B cell (primary cell): ENCODE data around the gene SLC4A2. TPM values are rescaled to one million over a fixed set of nuclear protein-coding genes. Genes with fewer than 3 reads are reported as not detected.

Experiments
- ATAC-seq: fragments of 200-7000 bp; cut with Tn5 transposase; one replicate; pipeline ENCODE4 v1.10.0; 2021; ENCODE audit warnings: low read depth, mild to moderate bottlenecking, moderate number of reproducible peaks, moderate library complexity
- CTCF ChIA-PET: fragments of 350-600 bp; sonication (Branson Sonifier 250); formaldehyde crosslinking; loops from one replicate; lab custom pipeline; 2021; ENCODE audit warnings: antibody characterized with exemption, inconsistent platforms; lab: Charles Lee
- POLR2A ChIA-PET: fragments of 350-600 bp; sonication (Branson Sonifier 250); formaldehyde crosslinking; loops from one replicate; lab custom pipeline; 2021; ENCODE audit warnings: antibody characterized with exemption; lab: Charles Lee
- DNase-seq: peaks from one replicate; pipeline ENCODE4 v3.0.0; 2013
- H2AFZ ChIP-seq: 2 replicates; pipeline ENCODE4 v1.6.1; 2012; ENCODE audit warnings: mild to moderate bottlenecking, low read depth, low read length; ENCODE audit not compliant: insufficient read depth, poor library complexity, severe bottlenecking
- H3K27ac ChIP-seq, 2 donors: 1 replicate in 1 of 2; 2 replicates in 1 of 2; pipeline ENCODE4 v1.5.1; 2012 to 2013; ENCODE audit warnings: low read length in 2 of 2, mild to moderate bottlenecking in 2 of 2, moderate library complexity in 1 of 2
- H3K27me3 ChIP-seq, 4 experiments: fragments of 200-600 bp in 1 of 4; sonication (generic) in 1 of 4; replicated peaks in 1 of 4; 1 replicate in 2 of 4; 2 replicates in 2 of 4; pipeline versions ENCODE4 v1.6.1 to v1.7.0; 2013 to 2016; ENCODE audit warnings: low read length in 3 of 4, mild to moderate bottlenecking in 2 of 4, mixed read lengths in 1 of 4, moderate library complexity in 1 of 4; ENCODE audit not compliant: insufficient read depth in 4 of 4, control insufficient read depth in 3 of 4; ENCODE audit errors: control extremely low read depth in 1 of 4
- H3K36me3 ChIP-seq, 2 experiments: replicated peaks in 1 of 2; 1 replicate in 1 of 2; 2 replicates in 1 of 2; pipeline versions ENCODE4 v1.6.1 to v1.7.1; 2013; ENCODE audit warnings: low read length in 1 of 2; ENCODE audit not compliant: insufficient read depth in 2 of 2, control insufficient read depth in 1 of 2; ENCODE audit errors: control extremely low read depth in 1 of 2, extremely low read depth in 1 of 2
- H3K4me1 ChIP-seq, 2 donors: fragments of 200-600 bp in 1 of 2; sonication (generic) in 1 of 2; 1 replicate in 1 of 2; 2 replicates in 1 of 2; pipeline versions ENCODE4 v1.5.1 to v1.6.1; 2013 to 2017; ENCODE audit warnings: low read length in 2 of 2; ENCODE audit not compliant: control insufficient read depth in 2 of 2, insufficient read depth in 2 of 2
- H3K4me2 ChIP-seq: replicated peaks from 2 replicates; pipeline ENCODE3; 2012; ENCODE audit warnings: mild to moderate bottlenecking, low read depth, low read length; ENCODE audit not compliant: poor library complexity, severe bottlenecking
- H3K4me3 ChIP-seq, 5 experiments: fragments of 200-600 bp in 1 of 5; sonication (generic) in 1 of 5; 1 replicate in 3 of 5; 2 replicates in 2 of 5; pipeline versions ENCODE4 v1.5.1 to v1.7.0; 2011 to 2016; ENCODE audit warnings: low read length in 4 of 5, mild to moderate bottlenecking in 4 of 5, low read depth in 2 of 5, control low read depth in 1 of 5, moderate library complexity in 1 of 5; ENCODE audit not compliant: insufficient read depth in 1 of 5; ENCODE audit errors: control extremely low read depth in 1 of 5, extremely low read depth in 1 of 5
- H3K79me2 ChIP-seq: fragments of 200-600 bp; sonication (generic); one replicate; pipeline ENCODE4 v1.6.0; 2016; ENCODE audit warnings: low read length; ENCODE audit not compliant: control insufficient read depth, insufficient read depth
- H3K9ac ChIP-seq: fragments of 200-600 bp; sonication (generic); 2 replicates; pipeline ENCODE4 v1.6.1; 2017; ENCODE audit warnings: mild to moderate bottlenecking, low read length, moderate library complexity
- H3K9me3 ChIP-seq, 3 donors: one replicate each; pipeline versions ENCODE4 v1.6.1 to v1.7.1; 2013; ENCODE audit warnings: low read length in 2 of 3; ENCODE audit not compliant: control insufficient read depth in 2 of 3, insufficient read depth in 1 of 3; ENCODE audit errors: control extremely low read depth in 1 of 3
- H4K20me1 ChIP-seq: 2 replicates; pipeline ENCODE4 v1.6.0; 2012; ENCODE audit warnings: mild to moderate bottlenecking, low read length; ENCODE audit not compliant: insufficient read depth, control insufficient read depth, poor library complexity, severe bottlenecking
- H3K27ac Mint-ChIP-seq: one replicate; pipeline ENCODE4 v1.8.0; 2021; ENCODE audit warnings: mixed read lengths
- H3K27me3 Mint-ChIP-seq: one replicate; pipeline ENCODE4 v1.8.0; 2021; ENCODE audit warnings: mixed read lengths
- H3K4me1 Mint-ChIP-seq: one replicate; pipeline ENCODE4 v1.8.0; 2021; ENCODE audit warnings: mixed read lengths
- H3K4me3 Mint-ChIP-seq: one replicate; pipeline ENCODE4 v1.8.0; 2021; ENCODE audit warnings: mixed read lengths
- H3K9me3 Mint-ChIP-seq: one replicate; pipeline ENCODE4 v1.8.0; 2022; ENCODE audit warnings: mixed read lengths; ENCODE audit not compliant: insufficient read depth
- EZH2 ChIP-seq: IDR thresholded peaks from 2 replicates; pipeline ENCODE4 v1.6.1; 2012; ENCODE audit warnings: borderline replicate concordance, low read depth, mild to moderate bottlenecking, moderate library complexity, low read length; ENCODE audit not compliant: insufficient read depth, poor library complexity, severe bottlenecking
- WGBS: methylation state at CpG from one replicate; pipeline ENCODE4 v1.1.5; 2013; ENCODE audit warnings: missing lambda C conversion rate; ENCODE audit not compliant: insufficient coverage; 5-methylcytosine and 5-hydroxymethylcytosine counted together
- intact Hi-C: fragments of 100-400 bp; cut with micrococcal nuclease; formaldehyde crosslinking; loops from one replicate; pipeline ENCODE4 v1.10.0; 2022
- polyA plus RNA-seq: library from polyadenylated mRNA; depleted of rRNA; stranded (reverse); fragments of >200 nt; gene quantifications from 2 replicates; pipeline ENCODE4 v1.2.3, GENCODE V29; 2012
- total RNA-seq, 2 donors: library from RNA; stranded (reverse); fragments of 120-200 nt in 1 of 2; gene quantifications; 1 replicate in 1 of 2; 2 replicates in 1 of 2; pipeline versions ENCODE4 v1.2.3 to v1.2.4, GENCODE V29; 2013 to 2022
- TF ChIP-seq, protein P1 (sequence below): fragments of 200-600 bp; IDR thresholded peaks from one replicate; pipeline ENCODE4 v1.8.0; 2022; ENCODE audit warnings: antibody characterized with exemption, mild to moderate bottlenecking

SLC4A2 gene
- total and polyA plus RNA-seq, 2 donors (not counting 1 experiment from before 2014, with no cell fraction given): 82.8 to 113 TPM

DNA sequence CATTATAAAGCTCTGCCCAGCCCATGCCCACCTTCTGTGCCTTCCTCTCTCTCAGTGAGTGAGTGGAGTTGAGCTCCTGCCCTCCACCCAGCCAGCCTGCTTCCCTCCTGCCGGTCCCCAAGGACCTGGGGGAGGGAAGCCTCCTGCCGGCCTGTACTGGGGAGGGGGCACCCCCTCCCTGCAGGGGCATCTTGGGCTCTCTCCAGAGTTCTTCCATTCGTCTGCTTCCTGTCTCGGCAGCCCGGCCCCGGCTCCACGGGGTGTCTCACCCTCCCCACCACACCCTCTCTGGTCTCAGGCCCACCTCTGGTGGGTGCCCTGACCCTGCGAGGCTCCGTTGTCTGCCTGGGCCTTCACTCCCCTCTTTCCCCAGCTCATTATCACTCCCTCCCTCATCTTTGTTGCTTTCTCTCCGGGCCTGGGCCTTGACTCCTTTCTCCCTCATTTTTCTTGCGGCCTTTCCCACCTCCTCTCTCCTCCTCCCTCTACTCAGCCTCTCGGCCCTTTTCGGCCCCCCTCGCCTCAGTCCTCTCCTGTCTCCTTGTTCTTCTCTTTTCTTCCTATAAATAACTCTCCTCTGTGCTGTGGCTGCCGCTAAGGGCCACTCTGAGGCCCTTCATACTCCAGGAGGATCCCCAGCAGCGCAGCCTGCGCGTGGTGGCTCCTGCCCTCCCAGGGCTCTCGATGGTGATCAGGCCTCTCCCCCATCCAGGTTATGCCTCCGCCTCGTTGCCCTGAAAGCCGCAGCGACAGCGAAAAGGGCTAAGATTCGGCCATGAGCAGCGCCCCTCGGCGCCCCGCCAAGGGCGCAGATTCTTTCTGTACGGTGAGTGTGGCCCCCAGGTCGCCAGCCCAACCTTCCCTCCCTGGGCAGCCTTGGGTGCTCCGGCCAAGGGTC, 2.1 kb downstream of the SLC4A2 start:
- Histone ChIP-seq H3K4me3 (no peak overlapping the region), H2AFZ (no peak overlapping the region), H3K4me1 (peaks cover 23 to 40% of the 10 kb centered on the region in 2 donors), H3K79me2 (peaks cover 37% of the 10 kb centered on the region), H3K36me3 (peaks cover 0 to 17% of the 10 kb centered on the region in 2 experiments), H4K20me1 (peaks cover 32% of the 10 kb centered on the region), H3K27me3 (no peaks in the 10 kb centered on the region), H3K27ac (no peak overlapping the region), H3K9ac (no peak overlapping the region), H3K9me3 (no peaks in the 10 kb centered on the region), H3K4me2 (peak overlapping the region; percentile 100)
- ChIA-PET CTCF (interaction anchor here (1.2 to 2.2 kb wide), 3 partner anchors 23 to 51 kb away, joined by 3 to 4 read pairs (median 4); no protein-coding TSS in a partner anchor), POLR2A (interaction anchor here (0.7 kb wide), 1 partner anchor 105 kb away, joined by 3 read pairs; no protein-coding TSS in a partner anchor)
- WGBS: 89% methylated on average over 31 of the region's 33 CpGs
- no peak for DNase-seq
- no peak for TF ChIP-seq EZH2
- TF ChIP-seq, protein P1, sequence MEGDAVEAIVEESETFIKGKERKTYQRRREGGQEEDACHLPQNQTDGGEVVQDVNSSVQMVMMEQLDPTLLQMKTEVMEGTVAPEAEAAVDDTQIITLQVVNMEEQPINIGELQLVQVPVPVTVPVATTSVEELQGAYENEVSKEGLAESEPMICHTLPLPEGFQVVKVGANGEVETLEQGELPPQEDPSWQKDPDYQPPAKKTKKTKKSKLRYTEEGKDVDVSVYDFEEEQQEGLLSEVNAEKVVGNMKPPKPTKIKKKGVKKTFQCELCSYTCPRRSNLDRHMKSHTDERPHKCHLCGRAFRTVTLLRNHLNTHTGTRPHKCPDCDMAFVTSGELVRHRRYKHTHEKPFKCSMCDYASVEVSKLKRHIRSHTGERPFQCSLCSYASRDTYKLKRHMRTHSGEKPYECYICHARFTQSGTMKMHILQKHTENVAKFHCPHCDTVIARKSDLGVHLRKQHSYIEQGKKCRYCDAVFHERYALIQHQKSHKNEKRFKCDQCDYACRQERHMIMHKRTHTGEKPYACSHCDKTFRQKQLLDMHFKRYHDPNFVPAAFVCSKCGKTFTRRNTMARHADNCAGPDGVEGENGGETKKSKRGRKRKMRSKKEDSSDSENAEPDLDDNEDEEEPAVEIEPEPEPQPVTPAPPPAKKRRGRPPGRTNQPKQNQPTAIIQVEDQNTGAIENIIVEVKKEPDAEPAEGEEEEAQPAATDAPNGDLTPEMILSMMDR: no peak
- no peak for ATAC-seq
- peak overlapping the region; percentile 57 for H3K4me3 Mint-ChIP-seq
- peaks cover 36% of the 10 kb centered on the region for H3K4me1 Mint-ChIP-seq
- H3K27me3 Mint-ChIP-seq: no peaks in the 10 kb centered on the region
- H3K27ac Mint-ChIP-seq: no peak overlapping the region
- intact Hi-C loops: no loop called here
- no peaks in the 10 kb centered on the region for H3K9me3 Mint-ChIP-seq

DNA sequence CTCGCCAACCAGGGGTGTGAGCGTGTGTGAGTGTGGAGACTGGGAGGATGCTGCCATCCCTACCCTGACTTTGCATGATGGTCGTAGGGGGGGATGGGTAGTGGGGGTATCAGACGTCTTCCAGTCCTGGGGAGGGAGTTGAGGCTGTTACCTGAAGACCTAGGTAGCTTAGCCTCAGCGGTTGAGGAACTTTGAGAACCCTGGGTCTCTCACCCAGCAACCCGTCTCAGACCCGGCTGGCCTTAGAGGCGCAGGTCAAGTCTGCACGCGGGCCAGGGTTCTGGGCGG, 2.7 kb downstream of the SLC4A2 start:
- POLR2A ChIA-PET: no interaction called here
- H3K27me3 Mint-ChIP-seq: no peaks in the 10 kb centered on the region
- H3K27ac Mint-ChIP-seq: no peak overlapping the region
- Histone ChIP-seq H3K9me3 (no peaks in the 10 kb centered on the region), H3K4me2 (no peak overlapping the region), H2AFZ (no peak overlapping the region), H3K9ac (no peak overlapping the region), H3K27ac (no peak overlapping the region), H3K27me3 (no peaks in the 10 kb centered on the region), H3K4me3 (no peak overlapping the region), H4K20me1 (peaks cover 32% of the 10 kb centered on the region), H3K4me1 (peaks cover 20 to 35% of the 10 kb centered on the region in 2 donors), H3K36me3 (peaks cover 0 to 17% of the 10 kb centered on the region in 2 experiments), H3K79me2 (peaks cover 36% of the 10 kb centered on the region)
- ATAC-seq (no peak), DNase-seq (no peak)
- whole genome bisulfite sequencing: 99% methylated on average over 8 of the region's 11 CpGs
- TF ChIP-seq, protein P1: no peak
- TF ChIP-seq EZH2: no peak
- intact Hi-C loops: no loop called here
- CTCF ChIA-PET: no interaction called here
- H3K4me3 Mint-ChIP-seq: peak overlapping the region; percentile 57
- H3K9me3 Mint-ChIP-seq: no peaks in the 10 kb centered on the region
- H3K4me1 Mint-ChIP-seq: peaks cover 35% of the 10 kb centered on the region
